Measurements from ENCODE around the gene ST3GAL4.
A peak's percentile ranks its signal among the peaks of the same experiment; 100 is the strongest.

The ST3GAL4 gene

GRCh38 chr11:126430581-126431335 lies 75.3 kb downstream of the ST3GAL4 start:
- peak; percentile 51 for DNase-seq

- DNase-seq, result no peak
These were observed 76.0 kb downstream of the ST3GAL4 start for GRCh38 chr11:126431401-126432064.

- DNase-seq, result no peak
These were observed 76.6 kb downstream of the ST3GAL4 start for GRCh38 chr11:126432065-126432461.

- DNase-seq, result no peak
These were observed 77.0 kb downstream of the ST3GAL4 start for GRCh38 chr11:126432525-126432924.

- DNase-seq, result no peak
These were observed 77.9 kb downstream of the ST3GAL4 start for GRCh38 chr11:126433244-126433846.

GRCh38 chr11:126433989-126434949 lies 78.8 kb downstream of the ST3GAL4 start:
- no peak for DNase-seq

- DNase-seq, result no peak
These were observed 79.5 kb downstream of the ST3GAL4 start for GRCh38 chr11:126434950-126435335.

GRCh38 chr11:126436209-126436755 lies 80.8 kb downstream of the ST3GAL4 start:
- DNase-seq, result no peak

- no peak for DNase-seq
These were observed 82.2 kb downstream of the ST3GAL4 start for GRCh38 chr11:126437731-126438130.

GRCh38 chr11:126438272-126438671 lies 82.8 kb downstream of the ST3GAL4 start:
- DNase-seq, result no peak

- DNase-seq, result no peak
These were observed 83.2 kb downstream of the ST3GAL4 start for GRCh38 chr11:126438691-126439090.

GRCh38 chr11:126440276-126440675 lies 84.8 kb downstream of the ST3GAL4 start:
- no peak for DNase-seq

- DNase-seq, result peak; percentile 81
These were observed 85.5 kb downstream of the ST3GAL4 start for GRCh38 chr11:126440792-126441514.

- DNase-seq, result no peak
These were observed 87.6 kb downstream of the ST3GAL4 start for GRCh38 chr11:126443120-126443519.

- no peak for DNase-seq
These were observed 88.6 kb downstream of the ST3GAL4 start for GRCh38 chr11:126444072-126444471.

- DNase-seq, result no peak
These were observed 91.1 kb downstream of the ST3GAL4 start for GRCh38 chr11:126446581-126446980.

GRCh38 chr11:126450198-126450597 lies 94.7 kb downstream of the ST3GAL4 start:
- DNase-seq, result no peak

GRCh38 chr11:126450806-126451205 lies 95.3 kb downstream of the ST3GAL4 start:
- no peak for DNase-seq

GRCh38 chr11:126451211-126451802 lies 95.8 kb downstream of the ST3GAL4 start:
- no peak for DNase-seq

GRCh38 chr11:126452241-126453101 lies 97.0 kb downstream of the ST3GAL4 start:
- DNase-seq, result no peak
